Measurements from ENCODE around the gene PTPRD.

The PTPRD gene

GRCh38 chr9:9998491-9999287 lies 614.1 kb downstream of the PTPRD start:
- DNase-seq (ENCODE audit: low read depth, low spot score) = no peak
- no peak for TF ChIP-seq SUZ12 (IDR thresholded peaks at IDR 0.05; ENCODE audit: extremely low read depth, insufficient read depth, insufficient read length)
- no peak for TF ChIP-seq YY1 (IDR thresholded peaks at IDR 0.05; ENCODE audit: insufficient read depth, insufficient read length)
- no peak for TF ChIP-seq ZNF274 (IDR thresholded peaks at IDR 0.05; ENCODE audit: low read depth, low read length)
- H3K4me3 ChIP-seq (ENCODE audit: insufficient read length, low read depth) = no peak overlapping the region
- no peak overlapping the region for H3K9ac ChIP-seq (ENCODE audit: insufficient read length, low read depth)
- H3K27me3 ChIP-seq (ENCODE audit: insufficient read depth, insufficient read length) = no peaks in the 10 kb centered on the region
- H3K4me1 ChIP-seq (ENCODE audit: insufficient read depth, insufficient read length) = no peaks in the 10 kb centered on the region
- no peaks in the 10 kb centered on the region for H3K9me3 ChIP-seq (ENCODE audit: insufficient read depth, low read length)
- H3K36me3 ChIP-seq (ENCODE audit: insufficient read depth, insufficient read length, low read length) = no peaks in the 10 kb centered on the region

GRCh38 chr9:9997585-9997984 lies 615.2 kb downstream of the PTPRD start:
- Histone ChIP-seq H3K36me3 (ENCODE audit: insufficient read depth, insufficient read length, low read length) (no peaks in the 10 kb centered on the region), H3K9me3 (ENCODE audit: insufficient read depth, low read length) (no peaks in the 10 kb centered on the region)
- TF ChIP-seq SUZ12 (IDR thresholded peaks at IDR 0.05; ENCODE audit: extremely low read depth, insufficient read depth, insufficient read length) (no peak), ZNF274 (IDR thresholded peaks at IDR 0.05; ENCODE audit: low read depth, low read length) (no peak), YY1 (IDR thresholded peaks at IDR 0.05; ENCODE audit: insufficient read depth, insufficient read length) (no peak)

GRCh38 chr9:9996259-9996658 lies 616.5 kb downstream of the PTPRD start:
- Histone ChIP-seq H3K9ac (ENCODE audit: insufficient read length, low read depth) (no peak overlapping the region), H3K4me3 (ENCODE audit: insufficient read length, low read depth) (no peak overlapping the region), H3K9me3 (ENCODE audit: insufficient read depth, low read length) (no peaks in the 10 kb centered on the region), H3K4me1 (ENCODE audit: insufficient read depth, insufficient read length) (no peaks in the 10 kb centered on the region), H3K36me3 (ENCODE audit: insufficient read depth, insufficient read length, low read length) (no peaks in the 10 kb centered on the region), H3K27me3 (ENCODE audit: insufficient read depth, insufficient read length) (no peaks in the 10 kb centered on the region)
- TF ChIP-seq YY1 (IDR thresholded peaks at IDR 0.05; ENCODE audit: insufficient read depth, insufficient read length) (no peak), ZNF274 (IDR thresholded peaks at IDR 0.05; ENCODE audit: low read depth, low read length) (no peak), SUZ12 (IDR thresholded peaks at IDR 0.05; ENCODE audit: extremely low read depth, insufficient read depth, insufficient read length) (no peak)
- no peak for DNase-seq (ENCODE audit: low read depth, low spot score)

More at GRCh38 chr9:9997585-9997984, 615.2 kb downstream of the PTPRD start:
- H3K9ac ChIP-seq (ENCODE audit: insufficient read length, low read depth) = no peak overlapping the region
- H3K4me1 ChIP-seq (ENCODE audit: insufficient read depth, insufficient read length) = no peaks in the 10 kb centered on the region
- no peak overlapping the region for H3K4me3 ChIP-seq (ENCODE audit: insufficient read length, low read depth)
- H3K27me3 ChIP-seq (ENCODE audit: insufficient read depth, insufficient read length) = no peaks in the 10 kb centered on the region
- no peak for DNase-seq (ENCODE audit: low read depth, low spot score)

- no peaks in the 10 kb centered on the region for H3K27me3 ChIP-seq (ENCODE audit: insufficient read depth, insufficient read length)
- no peaks in the 10 kb centered on the region for H3K4me1 ChIP-seq (ENCODE audit: insufficient read depth, insufficient read length)
- H3K9ac ChIP-seq (ENCODE audit: insufficient read length, low read depth) = no peak overlapping the region
- TF ChIP-seq SUZ12 (IDR thresholded peaks at IDR 0.05; ENCODE audit: extremely low read depth, insufficient read depth, insufficient read length) = no peak
- TF ChIP-seq ZNF274 (IDR thresholded peaks at IDR 0.05; ENCODE audit: low read depth, low read length) = no peak
- no peak for TF ChIP-seq YY1 (IDR thresholded peaks at IDR 0.05; ENCODE audit: insufficient read depth, insufficient read length)
- no peak for DNase-seq (ENCODE audit: low read depth, low spot score)
- H3K9me3 ChIP-seq (ENCODE audit: insufficient read depth, low read length) = no peaks in the 10 kb centered on the region
- no peak overlapping the region for H3K4me3 ChIP-seq (ENCODE audit: insufficient read length, low read depth)
- H3K36me3 ChIP-seq (ENCODE audit: insufficient read depth, insufficient read length, low read length) = no peaks in the 10 kb centered on the region
These were observed 619.9 kb downstream of the PTPRD start for GRCh38 chr9:9992936-9993335.

GRCh38 chr9:9973062-9973461 lies 639.7 kb downstream of the PTPRD start:
- Histone ChIP-seq H3K9ac (ENCODE audit: insufficient read length, low read depth) (no peak overlapping the region), H3K27me3 (ENCODE audit: insufficient read depth, insufficient read length) (no peaks in the 10 kb centered on the region)
- no peak for DNase-seq (ENCODE audit: low read depth, low spot score)

GRCh38 chr9:9970514-9970913 lies 642.3 kb downstream of the PTPRD start:
- DNase-seq (ENCODE audit: low read depth, low spot score) = no peak
- no peaks in the 10 kb centered on the region for H3K36me3 ChIP-seq (ENCODE audit: insufficient read depth, insufficient read length, low read length)
- H3K4me1 ChIP-seq (ENCODE audit: insufficient read depth, insufficient read length) = no peaks in the 10 kb centered on the region
- H3K27me3 ChIP-seq (ENCODE audit: insufficient read depth, insufficient read length) = no peaks in the 10 kb centered on the region
- no peak overlapping the region for H3K4me3 ChIP-seq (ENCODE audit: insufficient read length, low read depth)
- H3K9ac ChIP-seq (ENCODE audit: insufficient read length, low read depth) = no peak overlapping the region
- H3K9me3 ChIP-seq (ENCODE audit: insufficient read depth, low read length) = no peaks in the 10 kb centered on the region
- TF ChIP-seq SUZ12 (IDR thresholded peaks at IDR 0.05; ENCODE audit: extremely low read depth, insufficient read depth, insufficient read length) (no peak), YY1 (IDR thresholded peaks at IDR 0.05; ENCODE audit: insufficient read depth, insufficient read length) (no peak), ZNF274 (IDR thresholded peaks at IDR 0.05; ENCODE audit: low read depth, low read length) (no peak)

More at GRCh38 chr9:9973062-9973461, 639.7 kb downstream of the PTPRD start:
- no peaks in the 10 kb centered on the region for H3K36me3 ChIP-seq (ENCODE audit: insufficient read depth, insufficient read length, low read length)
- H3K4me3 ChIP-seq (ENCODE audit: insufficient read length, low read depth) = no peak overlapping the region
- H3K9me3 ChIP-seq (ENCODE audit: insufficient read depth, low read length) = no peaks in the 10 kb centered on the region
- H3K4me1 ChIP-seq (ENCODE audit: insufficient read depth, insufficient read length) = no peaks in the 10 kb centered on the region
- TF ChIP-seq SUZ12 (IDR thresholded peaks at IDR 0.05; ENCODE audit: extremely low read depth, insufficient read depth, insufficient read length) = no peak
- TF ChIP-seq ZNF274 (IDR thresholded peaks at IDR 0.05; ENCODE audit: low read depth, low read length) = no peak
- no peak for TF ChIP-seq YY1 (IDR thresholded peaks at IDR 0.05; ENCODE audit: insufficient read depth, insufficient read length)

GRCh38 chr9:9963841-9964240 lies 649.0 kb downstream of the PTPRD start:
- no peak for DNase-seq (ENCODE audit: low read depth, low spot score)
- Histone ChIP-seq H3K9me3 (ENCODE audit: insufficient read depth, low read length) (no peaks in the 10 kb centered on the region), H3K4me1 (ENCODE audit: insufficient read depth, insufficient read length) (no peaks in the 10 kb centered on the region), H3K9ac (ENCODE audit: insufficient read length, low read depth) (no peak overlapping the region), H3K36me3 (ENCODE audit: insufficient read depth, insufficient read length, low read length) (no peaks in the 10 kb centered on the region), H3K27me3 (ENCODE audit: insufficient read depth, insufficient read length) (no peaks in the 10 kb centered on the region), H3K4me3 (ENCODE audit: insufficient read length, low read depth) (no peak overlapping the region)
- TF ChIP-seq ZNF274 (IDR thresholded peaks at IDR 0.05; ENCODE audit: low read depth, low read length) (no peak), YY1 (IDR thresholded peaks at IDR 0.05; ENCODE audit: insufficient read depth, insufficient read length) (no peak), SUZ12 (IDR thresholded peaks at IDR 0.05; ENCODE audit: extremely low read depth, insufficient read depth, insufficient read length) (no peak)
